ENCODE measurements around the gene FBXW4. TPM values are rescaled to one million over a fixed set of nuclear protein-coding genes. Genes with fewer than 3 reads are reported as not detected.

The FBXW4 gene
- polyA plus RNA-seq, 1 of the 3 experiments (the other 2 are of a cell fraction): 27.6 TPM

GRCh38 chr10:101686133-101686925, 8.6 kb downstream of the FBXW4 start:
- POLR2A ChIA-PET: no interaction called here
- TF ChIP-seq FOSL2 (IDR thresholded peaks at IDR 0.05; ENCODE audit: borderline replicate concordance, low read depth) (0 out of 2 replicates have a peak, but pooled peaks have one; percentile 2), MXI1 (IDR thresholded peaks at IDR 0.05; ENCODE audit: low read depth, low read length) (no peak)
- H3K27ac ChIP-seq (ENCODE audit: low read depth in 2 of 2, low read length in 1 of 2): peak overlapping the region in 1 of 2 experiments; percentile 29; a peak in 2 of 4 replicates

DNA sequence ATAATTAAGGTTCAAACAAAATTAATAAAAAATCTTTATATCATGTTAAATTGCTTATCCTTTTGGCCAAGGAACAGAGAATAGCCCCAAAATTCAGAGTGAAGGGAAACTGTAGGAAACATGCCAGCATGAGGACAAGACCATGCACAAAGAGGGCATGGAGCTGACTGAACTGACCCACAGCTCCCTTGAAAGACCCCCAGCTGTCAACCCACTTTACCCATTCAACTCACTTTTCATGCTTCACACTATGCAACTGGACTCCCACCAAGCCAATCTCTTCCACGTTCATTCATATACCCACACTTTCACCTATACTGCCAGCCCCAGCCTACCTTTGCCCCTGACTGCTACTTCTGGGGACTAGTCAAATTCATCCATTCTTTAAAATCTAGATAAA, 10.2 kb downstream of the FBXW4 start:
- Histone ChIP-seq H3K4me1 (ENCODE audit: control insufficient read depth in 1 of 2, insufficient read depth in 2 of 2, low read depth in 1 of 2, low read length in 1 of 2) (peaks cover 0 to 2% of the 10 kb centered on the region in 2 experiments; a peak in 2 of 4 replicates), H3K9me2 (no peaks in the 10 kb centered on the region), H3K4me2 (no peak overlapping the region), H3K4me3 (ENCODE audit: low read depth in 2 of 2, low read length in 1 of 2) (no peak overlapping the region), H3K27ac (ENCODE audit: low read depth in 2 of 2, low read length in 1 of 2) (no peak overlapping the region), H3K9me3 (no peaks in the 10 kb centered on the region), H2AFZ (ENCODE audit: low read depth) (no peak overlapping the region), H3F3A (replicated peaks; ENCODE audit: insufficient read depth) (no peaks in the 10 kb centered on the region), H3K27me3 (ENCODE audit: insufficient read depth) (no peaks in the 10 kb centered on the region), H3K9ac (no peak overlapping the region), H4K20me1 (ENCODE audit: insufficient read depth) (peaks cover 15% of the 10 kb centered on the region), H3K36me3 (replicated peaks in 1 of 2; ENCODE audit: control insufficient read depth in 1 of 2, insufficient read depth in 2 of 2, low read length in 1 of 2) (peaks cover 3 to 4% of the 10 kb centered on the region in 2 experiments), H3K79me2 (ENCODE audit: insufficient read depth) (peaks cover 64% of the 10 kb centered on the region; the same call in 1 of the 2 replicates)
- ChIA-PET POLR2A (no interaction called here), CTCF (interaction anchor here (0.7 kb wide), 1 partner anchor 9 kb away, joined by 4 read pairs; no protein-coding TSS in a partner anchor)
- TF ChIP-seq SIN3A (IDR thresholded peaks at IDR 0.05; ENCODE audit: borderline replicate concordance, low read depth, low read length) (no peak), SMC3 (IDR thresholded peaks at IDR 0.05; ENCODE audit: low read depth, low read length) (no peak), EP300 (IDR thresholded peaks at IDR 0.05; ENCODE audit: borderline replicate concordance in 1 of 2, low read depth in 1 of 2, low read length in 1 of 2) (no peak), NRF1 (IDR thresholded peaks at IDR 0.05; ENCODE audit: low read depth, low read length) (no peak), JUND (IDR thresholded peaks at IDR 0.05) (no peak), FOSL2 (IDR thresholded peaks at IDR 0.05; ENCODE audit: borderline replicate concordance, low read depth) (no peak), PBX3 (IDR thresholded peaks at IDR 0.05) (no peak), YY1 (IDR thresholded peaks at IDR 0.05; ENCODE audit: low read depth) (no peak), TEAD4 (IDR thresholded peaks at IDR 0.05; ENCODE audit: borderline replicate concordance, insufficient read depth) (no peak), FOXJ3 (CRISPR knock-in tag; IDR thresholded peaks at IDR 0.05) (no peak), RXRA (IDR thresholded peaks at IDR 0.05; ENCODE audit: borderline replicate concordance, low read depth) (no peak)
- TF ChIP-seq, protein P1, sequence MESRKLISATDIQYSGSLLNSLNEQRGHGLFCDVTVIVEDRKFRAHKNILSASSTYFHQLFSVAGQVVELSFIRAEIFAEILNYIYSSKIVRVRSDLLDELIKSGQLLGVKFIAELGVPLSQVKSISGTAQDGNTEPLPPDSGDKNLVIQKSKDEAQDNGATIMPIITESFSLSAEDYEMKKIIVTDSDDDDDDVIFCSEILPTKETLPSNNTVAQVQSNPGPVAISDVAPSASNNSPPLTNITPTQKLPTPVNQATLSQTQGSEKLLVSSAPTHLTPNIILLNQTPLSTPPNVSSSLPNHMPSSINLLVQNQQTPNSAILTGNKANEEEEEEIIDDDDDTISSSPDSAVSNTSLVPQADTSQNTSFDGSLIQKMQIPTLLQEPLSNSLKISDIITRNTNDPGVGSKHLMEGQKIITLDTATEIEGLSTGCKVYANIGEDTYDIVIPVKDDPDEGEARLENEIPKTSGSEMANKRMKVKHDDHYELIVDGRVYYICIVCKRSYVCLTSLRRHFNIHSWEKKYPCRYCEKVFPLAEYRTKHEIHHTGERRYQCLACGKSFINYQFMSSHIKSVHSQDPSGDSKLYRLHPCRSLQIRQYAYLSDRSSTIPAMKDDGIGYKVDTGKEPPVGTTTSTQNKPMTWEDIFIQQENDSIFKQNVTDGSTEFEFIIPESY (IDR thresholded peaks at IDR 0.05; ENCODE audit: borderline replicate concordance, low read depth): no peak
- TF ChIP-seq, protein P2, sequence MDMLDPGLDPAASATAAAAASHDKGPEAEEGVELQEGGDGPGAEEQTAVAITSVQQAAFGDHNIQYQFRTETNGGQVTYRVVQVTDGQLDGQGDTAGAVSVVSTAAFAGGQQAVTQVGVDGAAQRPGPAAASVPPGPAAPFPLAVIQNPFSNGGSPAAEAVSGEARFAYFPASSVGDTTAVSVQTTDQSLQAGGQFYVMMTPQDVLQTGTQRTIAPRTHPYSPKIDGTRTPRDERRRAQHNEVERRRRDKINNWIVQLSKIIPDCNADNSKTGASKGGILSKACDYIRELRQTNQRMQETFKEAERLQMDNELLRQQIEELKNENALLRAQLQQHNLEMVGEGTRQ (IDR thresholded peaks at IDR 0.05; ENCODE audit: borderline replicate concordance, low read depth, low read length): no peak
- TF ChIP-seq, protein P3, sequence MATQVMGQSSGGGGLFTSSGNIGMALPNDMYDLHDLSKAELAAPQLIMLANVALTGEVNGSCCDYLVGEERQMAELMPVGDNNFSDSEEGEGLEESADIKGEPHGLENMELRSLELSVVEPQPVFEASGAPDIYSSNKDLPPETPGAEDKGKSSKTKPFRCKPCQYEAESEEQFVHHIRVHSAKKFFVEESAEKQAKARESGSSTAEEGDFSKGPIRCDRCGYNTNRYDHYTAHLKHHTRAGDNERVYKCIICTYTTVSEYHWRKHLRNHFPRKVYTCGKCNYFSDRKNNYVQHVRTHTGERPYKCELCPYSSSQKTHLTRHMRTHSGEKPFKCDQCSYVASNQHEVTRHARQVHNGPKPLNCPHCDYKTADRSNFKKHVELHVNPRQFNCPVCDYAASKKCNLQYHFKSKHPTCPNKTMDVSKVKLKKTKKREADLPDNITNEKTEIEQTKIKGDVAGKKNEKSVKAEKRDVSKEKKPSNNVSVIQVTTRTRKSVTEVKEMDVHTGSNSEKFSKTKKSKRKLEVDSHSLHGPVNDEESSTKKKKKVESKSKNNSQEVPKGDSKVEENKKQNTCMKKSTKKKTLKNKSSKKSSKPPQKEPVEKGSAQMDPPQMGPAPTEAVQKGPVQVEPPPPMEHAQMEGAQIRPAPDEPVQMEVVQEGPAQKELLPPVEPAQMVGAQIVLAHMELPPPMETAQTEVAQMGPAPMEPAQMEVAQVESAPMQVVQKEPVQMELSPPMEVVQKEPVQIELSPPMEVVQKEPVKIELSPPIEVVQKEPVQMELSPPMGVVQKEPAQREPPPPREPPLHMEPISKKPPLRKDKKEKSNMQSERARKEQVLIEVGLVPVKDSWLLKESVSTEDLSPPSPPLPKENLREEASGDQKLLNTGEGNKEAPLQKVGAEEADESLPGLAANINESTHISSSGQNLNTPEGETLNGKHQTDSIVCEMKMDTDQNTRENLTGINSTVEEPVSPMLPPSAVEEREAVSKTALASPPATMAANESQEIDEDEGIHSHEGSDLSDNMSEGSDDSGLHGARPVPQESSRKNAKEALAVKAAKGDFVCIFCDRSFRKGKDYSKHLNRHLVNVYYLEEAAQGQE (IDR thresholded peaks at IDR 0.05; ENCODE audit: low read depth, low read length): no peak
- TF ChIP-seq, protein P4, sequence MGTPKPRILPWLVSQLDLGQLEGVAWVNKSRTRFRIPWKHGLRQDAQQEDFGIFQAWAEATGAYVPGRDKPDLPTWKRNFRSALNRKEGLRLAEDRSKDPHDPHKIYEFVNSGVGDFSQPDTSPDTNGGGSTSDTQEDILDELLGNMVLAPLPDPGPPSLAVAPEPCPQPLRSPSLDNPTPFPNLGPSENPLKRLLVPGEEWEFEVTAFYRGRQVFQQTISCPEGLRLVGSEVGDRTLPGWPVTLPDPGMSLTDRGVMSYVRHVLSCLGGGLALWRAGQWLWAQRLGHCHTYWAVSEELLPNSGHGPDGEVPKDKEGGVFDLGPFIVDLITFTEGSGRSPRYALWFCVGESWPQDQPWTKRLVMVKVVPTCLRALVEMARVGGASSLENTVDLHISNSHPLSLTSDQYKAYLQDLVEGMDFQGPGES (IDR thresholded peaks at IDR 0.05; ENCODE audit: low read depth, low read length): no peak
- WGBS (ENCODE audit: low lambda C conversion rate): 97% methylated on average over 1 of the region's 1 CpG
- DNase-seq: no peak

More at GRCh38 chr10:101686133-101686925, 8.6 kb downstream of the FBXW4 start:
- CTCF ChIA-PET: no interaction called here
- 93% methylated on average over 5 of the region's 5 CpGs for WGBS (ENCODE audit: low lambda C conversion rate)
- H3K36me3 ChIP-seq (replicated peaks in 1 of 2; ENCODE audit: control insufficient read depth in 1 of 2, insufficient read depth in 2 of 2, low read length in 1 of 2): peaks cover 0 to 3% of the 10 kb centered on the region in 2 experiments
- H3K4me2 ChIP-seq: 0 out of 2 replicates have a peak overlapping the region, but pooled peaks have one; percentile 1
- DNase-seq: no peak
- H3K27me3 ChIP-seq (ENCODE audit: insufficient read depth): no peaks in the 10 kb centered on the region
- H3F3A ChIP-seq (replicated peaks; ENCODE audit: insufficient read depth): no peaks in the 10 kb centered on the region
- H3K9me2 ChIP-seq: no peaks in the 10 kb centered on the region
- H3K9ac ChIP-seq: no peak overlapping the region
- no peak overlapping the region for H2AFZ ChIP-seq (ENCODE audit: low read depth)
- H3K4me1 ChIP-seq (ENCODE audit: control insufficient read depth in 1 of 2, insufficient read depth in 2 of 2, low read depth in 1 of 2, low read length in 1 of 2): peaks cover 0 to 12% of the 10 kb centered on the region in 2 experiments; a peak in 2 of 4 replicates
- H3K4me3 ChIP-seq (ENCODE audit: low read depth in 2 of 2, low read length in 1 of 2): no peak overlapping the region
- H3K9me3 ChIP-seq: no peaks in the 10 kb centered on the region
- H3K79me2 ChIP-seq (ENCODE audit: insufficient read depth): peaks cover 73% of the 10 kb centered on the region
- H4K20me1 ChIP-seq (ENCODE audit: insufficient read depth): peaks cover 15% of the 10 kb centered on the region
